Thyroid gland (tissue), 4 donors: ENCODE data around the gene NTPCR. TPM values are rescaled to one million over a fixed set of nuclear protein-coding genes. Genes with fewer than 3 reads are reported as not detected.
"Not testable (repeated sequence)": the region's sequence is repeated elsewhere in the genome, so short reads cannot be mapped to it uniquely, and the experiment has no call there.

ENCODE experiments used
- DNase-seq, 2 donors: peaks; one replicate each; pipeline ENCODE4 v3.0.0-alpha.2; 2019
- H3K27ac ChIP-seq, 3 donors: fragments of 200-600 bp; sonication (generic); 1 replicate in 2 of 3; 2 replicates in 1 of 3; pipeline ENCODE4 v1.5.1; 2016 to 2019; ENCODE audit warnings: mild to moderate bottlenecking in 1 of 3, moderate library complexity in 1 of 3
- H3K27me3 ChIP-seq: fragments of 200-600 bp; sonication (generic); one replicate; pipeline ENCODE4 v1.5.1; 2019
- H3K36me3 ChIP-seq, 2 donors: fragments of 200-600 bp; sonication (generic); one replicate each; pipeline ENCODE4 v1.5.1; 2016 to 2019
- H3K4me1 ChIP-seq, 2 donors: fragments of 200-600 bp; sonication (generic); one replicate each; pipeline ENCODE4 v1.5.1; 2017 to 2019
- H3K4me3 ChIP-seq, 3 donors: fragments of 200-600 bp; sonication (generic); replicated peaks in 1 of 3; 1 replicate in 2 of 3; 2 replicates in 1 of 3; pipeline ENCODE4 v1.5.1; 2016; ENCODE audit warnings: mild to moderate bottlenecking in 1 of 3
- H3K9me3 ChIP-seq: fragments of 200-600 bp; sonication (generic); one replicate; pipeline ENCODE4 v1.5.1; 2017
- POLR2A ChIP-seq, 2 donors: fragments of 450-650 bp; IDR thresholded peaks; one replicate each; pipeline ENCODE4 v1.6.1; 2017; ENCODE audit warnings: antibody characterized with exemption in 2 of 2, mild to moderate bottlenecking in 2 of 2, moderate library complexity in 1 of 2
- WGBS, 2 donors: methylation state at CpG; one replicate each; pipeline ENCODE4 v1.1.5; 2017; 5-methylcytosine and 5-hydroxymethylcytosine counted together
- intact Hi-C: fragments of 100-400 bp; cut with DNase I; formaldehyde crosslinking; loops from one replicate; pipeline ENCODE4 v1.15.1; 2023
- total RNA-seq, 4 donors: library from RNA; depleted of rRNA; stranded (reverse); fragments of >200 nt; gene quantifications; one replicate each; pipeline ENCODE4 v1.2.3, GENCODE V29; 2016
- TF ChIP-seq, protein P1 (sequence below), 6 experiments: fragments of 200-600 bp in 3 of 6; fragments of 450-650 bp in 3 of 6; sonication (generic) in 3 of 6; IDR thresholded peaks; one replicate each; pipeline ENCODE4 v1.5.1; 2016 to 2019; ENCODE audit warnings: antibody characterized with exemption in 6 of 6, mild to moderate bottlenecking in 2 of 6, inconsistent platforms in 1 of 6, moderate library complexity in 1 of 6

NTPCR gene
- total RNA-seq, 4 donors from 2014 or later: 32.3 to 53.5 (median 43.5) TPM

DNA sequence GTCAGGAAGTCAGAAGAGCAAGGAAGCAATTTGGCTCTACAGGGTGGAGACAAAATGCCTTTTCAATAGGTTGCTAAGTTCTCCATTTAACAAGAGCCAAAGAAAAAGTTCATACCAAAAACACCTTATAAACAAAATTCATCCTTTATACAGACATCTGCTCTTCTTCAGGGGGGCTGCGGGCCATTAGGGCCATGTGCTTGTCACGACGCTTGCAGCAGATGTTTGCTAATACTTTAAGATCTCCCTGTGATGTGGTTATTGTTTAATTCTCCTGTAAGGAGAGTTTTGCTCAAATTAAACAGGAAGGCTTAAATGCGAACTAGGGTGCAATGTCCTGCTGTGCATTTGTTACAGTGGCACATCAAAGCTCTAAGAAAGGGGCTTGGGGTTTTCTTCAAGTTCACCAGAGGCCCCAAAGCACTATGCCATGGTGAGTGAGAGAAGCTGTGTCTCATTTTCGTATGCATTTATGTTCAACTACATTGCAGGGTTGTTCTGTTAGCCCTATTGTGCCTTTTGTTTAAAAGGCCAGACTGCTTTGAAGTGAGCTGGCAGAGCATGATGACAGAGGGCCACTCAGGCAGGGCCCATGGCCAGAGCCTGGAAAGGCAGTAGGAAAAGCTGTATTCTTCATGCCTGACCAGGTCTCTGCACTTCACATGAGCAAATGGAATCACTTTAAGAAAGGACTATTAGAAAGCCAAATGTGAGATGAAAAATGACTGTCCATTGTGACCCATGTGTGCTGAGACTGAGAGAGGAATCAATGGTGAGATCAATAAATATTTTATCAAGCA, 24.8 kb upstream of the NTPCR start:
- Histone ChIP-seq H3K27me3 (no peaks in the 10 kb centered on the region), H3K9me3 (no peaks in the 10 kb centered on the region), H3K4me1 (peaks cover 7 to 26% of the 10 kb centered on the region in 2 donors), H3K27ac (peak overlapping the region in 1 of 3 donors; percentile 21), H3K36me3 (no peaks in the 10 kb centered on the region), H3K4me3 (no peak overlapping the region)
- WGBS, 2 donors: 69 to 75% methylated on average over 5 of the region's 5 CpGs
- TF ChIP-seq, protein P1, sequence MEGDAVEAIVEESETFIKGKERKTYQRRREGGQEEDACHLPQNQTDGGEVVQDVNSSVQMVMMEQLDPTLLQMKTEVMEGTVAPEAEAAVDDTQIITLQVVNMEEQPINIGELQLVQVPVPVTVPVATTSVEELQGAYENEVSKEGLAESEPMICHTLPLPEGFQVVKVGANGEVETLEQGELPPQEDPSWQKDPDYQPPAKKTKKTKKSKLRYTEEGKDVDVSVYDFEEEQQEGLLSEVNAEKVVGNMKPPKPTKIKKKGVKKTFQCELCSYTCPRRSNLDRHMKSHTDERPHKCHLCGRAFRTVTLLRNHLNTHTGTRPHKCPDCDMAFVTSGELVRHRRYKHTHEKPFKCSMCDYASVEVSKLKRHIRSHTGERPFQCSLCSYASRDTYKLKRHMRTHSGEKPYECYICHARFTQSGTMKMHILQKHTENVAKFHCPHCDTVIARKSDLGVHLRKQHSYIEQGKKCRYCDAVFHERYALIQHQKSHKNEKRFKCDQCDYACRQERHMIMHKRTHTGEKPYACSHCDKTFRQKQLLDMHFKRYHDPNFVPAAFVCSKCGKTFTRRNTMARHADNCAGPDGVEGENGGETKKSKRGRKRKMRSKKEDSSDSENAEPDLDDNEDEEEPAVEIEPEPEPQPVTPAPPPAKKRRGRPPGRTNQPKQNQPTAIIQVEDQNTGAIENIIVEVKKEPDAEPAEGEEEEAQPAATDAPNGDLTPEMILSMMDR (IDR thresholded peaks at IDR 0.05): no peak
- no peak for TF ChIP-seq POLR2A (IDR thresholded peaks at IDR 0.05)
- DNase-seq: peak; percentile 86 to 89
- intact Hi-C loops: no loop called here

DNA sequence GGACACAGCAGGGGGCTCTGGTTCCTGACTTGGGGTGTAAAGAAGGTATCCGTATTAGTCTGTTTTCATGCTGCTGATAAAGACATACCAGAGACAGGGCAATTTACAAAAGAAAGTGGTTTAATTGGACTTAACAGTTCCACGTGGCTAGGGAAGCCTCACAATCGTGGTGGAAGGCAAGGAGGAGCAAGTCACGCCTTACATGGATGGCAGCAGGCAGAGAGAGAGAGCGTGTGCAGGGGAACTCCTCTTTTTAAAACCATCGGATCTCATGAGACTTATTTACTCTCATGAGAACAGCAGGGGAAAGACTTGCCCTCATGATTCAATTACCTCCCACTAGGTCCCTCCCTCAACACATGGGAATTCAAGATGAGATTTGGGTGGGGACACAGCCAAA, 23.2 kb upstream of the NTPCR start:
- not testable (repeated sequence) for H3K9me3 ChIP-seq

DNA sequence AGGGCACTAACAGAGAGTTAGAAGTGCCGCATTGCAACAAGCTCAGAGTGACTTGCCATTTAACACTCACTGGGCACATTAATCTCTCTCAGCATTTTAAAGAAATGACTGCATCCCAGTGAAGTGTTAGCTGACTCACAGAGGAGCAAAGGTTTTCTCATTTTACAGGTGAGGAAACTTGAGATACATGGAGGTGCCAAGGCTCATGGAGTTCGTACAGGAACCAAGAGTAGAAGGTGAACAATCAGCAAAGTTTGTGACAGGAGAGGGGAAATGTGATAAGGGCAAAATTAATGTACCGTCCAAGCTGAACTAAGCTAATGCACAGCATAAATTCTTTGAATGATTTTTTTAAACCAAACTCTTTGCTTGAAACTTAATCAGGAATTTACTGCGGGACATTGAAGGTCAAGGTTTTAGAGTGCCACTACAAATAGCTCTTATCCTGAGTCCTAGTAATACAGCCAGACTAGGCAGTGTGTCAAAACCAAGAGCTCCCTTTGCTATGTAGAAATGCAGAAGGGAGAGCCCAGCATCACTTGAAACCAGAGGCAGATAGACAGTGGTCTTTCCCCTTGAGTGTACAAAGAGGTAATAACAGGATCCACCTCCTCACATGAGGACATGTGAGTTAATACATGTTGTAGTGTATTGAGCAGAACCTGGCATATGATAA, 22.4 kb upstream of the NTPCR start:
- intact Hi-C loops: no loop called here
- Histone ChIP-seq H3K27ac (no peak overlapping the region), H3K4me3 (no peak overlapping the region), H3K27me3 (no peaks in the 10 kb centered on the region), H3K36me3 (no peaks in the 10 kb centered on the region), H3K9me3 (no peaks in the 10 kb centered on the region), H3K4me1 (peaks cover 7 to 26% of the 10 kb centered on the region in 2 donors)
- 57 to 58% methylated on average over 4 of the region's 4 CpGs for WGBS, 2 donors
- TF ChIP-seq, protein P1 (IDR thresholded peaks at IDR 0.05): no peak
- TF ChIP-seq POLR2A (IDR thresholded peaks at IDR 0.05): no peak
- DNase-seq: peak in 1 of 2 donors; percentile 15

More for the DNA sequence above, 23.2 kb upstream of the NTPCR start:
- H3K27ac ChIP-seq, H3K27me3 ChIP-seq, DNase-seq, H3K4me3 ChIP-seq, H3K36me3 ChIP-seq, intact Hi-C loops: not testable (repeated sequence)
- 84 to 97% methylated on average over 6 of the region's 6 CpGs for WGBS, 2 donors
- peaks cover 7 to 26% of the 10 kb centered on the region in 2 donors for H3K4me1 ChIP-seq

DNA sequence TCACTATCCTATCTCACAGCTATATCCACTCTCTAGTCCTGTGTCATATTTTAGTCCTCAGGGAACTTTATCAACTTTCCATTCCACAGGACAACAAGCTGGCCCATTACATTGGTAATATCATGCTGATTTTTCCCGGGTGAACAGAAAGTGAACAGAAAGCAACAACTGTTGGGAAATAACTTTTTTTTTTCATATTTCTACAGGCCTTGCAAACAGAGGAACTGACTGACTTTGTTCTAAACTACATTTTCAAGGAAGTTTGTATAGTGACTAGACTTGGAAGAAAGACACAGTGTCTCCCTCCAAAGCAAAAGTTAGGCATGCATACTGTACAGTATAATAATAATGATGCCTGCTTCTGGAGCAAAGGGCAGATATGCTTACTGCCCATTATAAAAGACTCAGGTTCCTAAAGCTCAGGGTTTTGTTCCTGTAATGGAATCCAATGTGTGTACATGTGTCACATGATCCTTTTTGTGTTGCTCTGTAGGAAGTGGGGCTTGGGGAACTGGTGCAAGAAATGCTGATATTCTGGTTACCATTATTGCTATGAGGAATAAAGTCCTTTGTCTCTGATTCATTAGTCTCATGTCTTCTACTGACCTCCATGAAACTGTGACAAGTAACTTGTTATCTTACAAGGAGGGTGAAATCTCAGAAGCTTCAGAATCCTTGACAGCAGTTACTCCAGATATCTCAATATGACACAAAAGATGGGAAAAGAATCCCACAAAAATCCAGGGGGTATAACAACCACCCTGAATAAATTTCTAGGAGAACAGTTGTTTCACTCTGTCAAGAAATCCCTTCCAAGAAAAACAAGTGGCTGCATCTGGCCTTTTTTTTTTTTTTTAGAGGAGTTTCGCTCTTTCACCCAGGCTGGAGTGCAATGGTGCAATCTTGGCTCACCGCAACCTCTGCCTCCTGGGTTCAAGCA, 17.7 kb upstream of the NTPCR start:
- Histone ChIP-seq H3K27me3 (no peaks in the 10 kb centered on the region), H3K4me3 (no peak overlapping the region), H3K9me3 (no peaks in the 10 kb centered on the region), H3K4me1 (peaks cover 0 to 9% of the 10 kb centered on the region in 2 donors), H3K27ac (no peak overlapping the region), H3K36me3 (no peaks in the 10 kb centered on the region)
- no peak for TF ChIP-seq POLR2A (IDR thresholded peaks at IDR 0.05)
- TF ChIP-seq, protein P1 (IDR thresholded peaks at IDR 0.05): no peak
- intact Hi-C loops: no loop called here
- DNase-seq: no peak
- WGBS, 2 donors: 94 to 95% methylated on average over 3 of the region's 3 CpGs

DNA sequence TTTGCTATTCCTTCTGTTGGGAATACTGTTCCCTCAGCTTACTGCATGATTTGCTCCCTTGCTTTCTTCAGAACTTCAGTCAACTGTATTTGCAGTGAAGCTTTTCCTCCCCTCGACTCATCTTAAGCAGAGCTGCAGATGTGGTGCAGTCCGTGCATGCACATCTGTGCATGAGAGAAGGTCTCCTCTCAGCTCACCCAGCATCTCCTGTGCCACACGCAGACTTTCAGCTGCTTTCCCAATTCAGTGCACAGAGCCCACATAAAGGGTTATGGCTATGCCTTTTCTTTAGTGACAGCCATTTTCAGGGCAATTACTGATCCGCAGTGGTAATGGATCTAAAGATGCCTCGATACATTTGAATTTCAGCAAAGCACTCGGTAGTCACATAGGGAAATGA, 13.5 kb upstream of the NTPCR start:
- TF ChIP-seq, protein P1 (IDR thresholded peaks at IDR 0.05): no peak
- TF ChIP-seq POLR2A (IDR thresholded peaks at IDR 0.05): no peak
- Histone ChIP-seq H3K4me1 (no peaks in the 10 kb centered on the region), H3K27me3 (no peaks in the 10 kb centered on the region), H3K9me3 (no peaks in the 10 kb centered on the region), H3K27ac (no peak overlapping the region), H3K4me3 (no peak overlapping the region), H3K36me3 (no peaks in the 10 kb centered on the region)
- intact Hi-C loops: no loop called here
- no peak for DNase-seq
- 88 to 93% methylated on average over 6 of the region's 6 CpGs for WGBS, 2 donors
